Activated CD4-positive, alpha-beta T cell treated with anti-CD3 and anti-CD28 coated beads, Interleukin-2, Interleukin-4, amounts not matched to agents 100 ng/mL and 50 ng/mL, durations not matched to agents 16 hours and 8 hours (primary cell): ENCODE measurements around the gene RAI1.

Source experiments
- DNase-seq: peaks from one replicate; pipeline ENCODE4 v3.0.0-alpha.2; 2020; ENCODE audit warnings: low spot score

The RAI1 gene

DNA sequence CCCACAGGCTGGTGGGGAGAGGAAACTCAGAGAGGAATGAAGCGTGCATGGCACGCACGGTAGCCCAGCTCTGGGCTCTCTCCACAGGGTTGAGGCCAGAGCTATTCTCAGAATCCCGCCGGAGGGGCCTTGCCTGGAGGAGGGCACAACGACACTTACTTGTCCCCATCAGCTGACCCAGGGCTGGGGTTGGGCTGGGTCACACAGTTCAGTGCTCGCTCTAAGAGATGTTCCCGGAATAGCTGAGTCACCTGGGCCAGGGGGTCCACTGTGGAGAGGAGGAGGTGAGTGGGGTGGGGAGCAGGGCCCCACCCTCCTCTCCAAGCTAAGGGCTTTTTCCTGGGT is 133.8 kb downstream of the RAI1 start:
- no peak for DNase-seq

DNA sequence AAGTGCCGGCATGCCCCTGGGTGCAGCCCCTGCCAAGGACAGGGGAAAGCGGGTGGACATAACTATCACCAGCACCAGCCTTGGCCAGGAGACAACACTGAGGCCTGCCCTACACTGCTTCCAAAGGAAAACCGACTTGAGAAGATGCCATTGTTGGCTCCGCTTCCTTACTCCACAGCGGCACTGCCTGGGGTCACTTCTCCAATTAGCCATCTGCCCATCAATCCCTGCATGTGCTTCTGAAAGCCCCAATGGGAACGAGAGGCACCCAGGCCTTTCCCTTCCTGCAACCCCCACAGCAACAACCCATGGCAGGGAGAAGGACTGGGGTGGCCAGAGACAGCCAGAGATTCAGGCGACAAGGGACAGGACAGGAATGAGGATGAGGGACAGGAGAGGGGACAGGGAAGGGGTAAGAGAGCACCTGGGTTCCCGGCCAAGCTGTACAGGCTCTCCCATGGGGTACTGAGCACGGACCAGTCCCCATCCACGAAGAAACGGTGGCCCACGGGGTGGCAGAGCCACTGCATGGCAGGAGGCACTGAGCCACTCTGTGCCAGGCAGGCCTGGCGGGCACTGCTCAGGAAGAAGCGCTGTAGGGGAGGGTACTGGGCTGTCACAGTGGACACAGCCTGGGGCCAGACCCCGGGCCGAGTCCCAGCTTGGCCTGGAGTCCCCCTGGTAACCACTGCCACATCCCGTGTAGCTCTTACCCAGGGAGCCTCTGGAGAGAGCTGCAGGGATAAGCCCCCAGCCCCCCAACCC is 134.4 kb downstream of the RAI1 start:
- no peak for DNase-seq

DNA sequence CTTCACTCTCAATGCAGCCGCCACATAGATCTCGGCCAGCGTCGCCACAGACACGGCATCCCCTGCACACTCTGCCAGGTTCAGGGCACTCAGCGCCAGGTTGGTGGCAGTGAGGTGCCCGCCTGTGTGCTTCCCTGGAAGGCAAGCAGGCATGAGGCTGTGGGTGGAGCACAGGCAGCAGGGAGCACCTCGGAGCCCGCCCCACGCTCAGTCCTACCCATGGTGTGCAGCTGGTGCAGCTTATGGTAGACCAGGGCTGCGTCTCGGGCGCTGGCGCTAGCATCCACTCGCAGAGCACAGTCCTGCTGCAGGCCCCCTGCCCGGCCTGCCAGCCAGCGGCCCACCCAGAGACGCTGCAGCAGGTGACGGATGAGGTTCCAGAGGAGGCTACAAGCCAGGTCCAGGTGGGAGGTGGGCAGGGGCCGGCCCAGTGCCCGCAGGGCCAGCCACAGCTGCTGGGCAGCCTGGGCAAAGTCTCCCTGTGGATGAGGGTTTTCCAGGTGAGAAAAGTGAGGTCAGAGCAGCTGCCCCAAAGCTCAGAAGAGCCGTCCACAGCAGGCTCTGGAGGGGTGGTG is 135.1 kb downstream of the RAI1 start:
- no peak for DNase-seq

DNA sequence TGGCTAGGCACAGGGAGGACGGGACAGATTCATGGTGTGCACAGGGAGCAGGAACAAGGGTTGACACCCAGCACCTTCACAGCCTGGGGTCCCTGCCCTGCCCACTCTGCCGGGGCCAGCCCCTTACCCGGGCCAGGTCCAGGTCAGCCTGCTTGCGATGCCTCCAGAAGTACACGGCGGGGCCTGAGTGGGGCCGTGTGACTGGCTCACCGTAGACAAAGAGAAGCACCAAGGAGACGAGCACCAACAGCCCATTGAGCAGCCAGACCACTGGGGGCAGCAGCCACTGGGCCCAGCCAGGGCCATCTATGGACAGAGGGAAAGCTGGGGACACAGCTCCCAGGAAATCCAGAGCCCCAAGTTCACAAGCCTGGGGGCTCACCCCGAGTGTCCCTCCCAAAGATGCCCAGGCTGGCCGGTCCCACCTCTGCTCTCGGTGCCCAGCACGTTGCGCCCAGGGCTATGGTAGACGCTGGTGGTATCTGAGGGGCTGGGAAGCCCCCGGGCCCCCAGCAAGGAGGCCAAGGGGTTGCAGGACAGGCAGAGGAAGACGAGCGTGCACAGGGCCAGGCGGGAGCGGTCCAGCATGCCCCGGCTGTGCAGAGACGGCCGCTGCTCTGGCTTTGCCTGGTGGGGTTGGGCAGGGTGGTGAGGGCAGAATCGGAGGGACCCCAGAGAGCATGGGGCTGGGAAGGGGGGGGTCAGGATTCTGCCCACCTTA is 135.7 kb downstream of the RAI1 start:
- no peak for DNase-seq

DNA sequence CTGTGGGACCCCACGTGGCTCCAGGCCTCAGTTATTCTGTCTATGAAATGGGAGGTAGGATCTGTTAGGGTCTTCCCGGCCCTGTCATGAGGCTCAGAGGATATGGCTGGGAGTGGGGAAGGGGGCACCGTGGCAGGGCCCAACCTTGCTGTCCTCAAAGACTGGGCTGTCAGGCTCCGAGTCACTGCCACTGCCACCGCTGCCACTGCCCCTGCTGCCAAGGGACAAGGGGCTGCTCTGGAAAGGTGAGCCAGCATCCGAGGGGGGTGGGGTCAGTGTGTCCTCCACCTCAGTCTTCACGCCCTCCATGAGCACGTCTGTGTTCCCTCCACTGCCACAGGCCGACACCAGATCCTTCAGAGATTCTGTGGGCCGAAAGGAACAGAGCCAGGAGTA is 136.3 kb downstream of the RAI1 start:
- DNase-seq, result no peak

DNA sequence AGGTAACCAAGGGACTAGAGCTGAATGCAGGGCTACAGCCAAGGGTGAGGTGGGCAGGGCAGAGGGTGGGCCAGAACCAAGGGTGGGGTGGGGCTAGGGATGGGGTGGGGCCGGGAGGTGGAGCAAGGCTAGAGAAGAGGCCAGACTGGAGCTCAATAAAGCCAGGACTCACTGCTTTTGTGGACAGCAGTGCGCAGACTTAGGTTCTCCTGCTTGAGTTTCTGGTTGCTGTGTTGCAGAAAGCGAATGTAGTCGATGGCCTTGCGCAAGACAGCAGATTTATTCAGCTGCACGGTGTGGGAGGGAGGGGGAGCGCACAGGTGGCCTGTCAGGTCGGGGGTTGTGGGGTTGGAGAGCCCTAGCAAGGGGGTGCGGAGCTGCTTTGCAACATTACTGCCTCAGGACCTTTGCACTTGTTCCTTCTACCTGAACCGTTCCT is 136.8 kb downstream of the RAI1 start:
- no peak for DNase-seq

DNA sequence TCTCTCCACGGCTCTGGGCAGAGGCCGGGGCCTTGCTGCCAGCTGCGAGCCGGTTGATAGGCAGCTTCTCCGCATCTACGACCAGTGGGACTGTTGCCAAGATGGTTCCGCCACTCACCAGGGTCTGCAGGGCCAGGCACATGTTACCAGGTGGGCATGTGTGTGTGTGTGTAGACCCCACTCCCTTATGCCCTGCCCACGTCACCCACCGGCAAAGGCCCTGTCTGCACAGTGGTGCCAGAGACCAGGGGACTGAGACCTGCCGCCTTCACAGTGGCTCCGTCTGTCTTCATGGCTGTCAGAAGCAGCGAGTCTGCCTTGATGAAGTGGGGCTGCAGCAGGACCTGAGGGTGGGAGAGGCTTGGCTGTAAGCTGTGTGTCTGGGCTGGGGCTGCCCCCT is 137.9 kb downstream of the RAI1 start:
- DNase-seq, result no peak

DNA sequence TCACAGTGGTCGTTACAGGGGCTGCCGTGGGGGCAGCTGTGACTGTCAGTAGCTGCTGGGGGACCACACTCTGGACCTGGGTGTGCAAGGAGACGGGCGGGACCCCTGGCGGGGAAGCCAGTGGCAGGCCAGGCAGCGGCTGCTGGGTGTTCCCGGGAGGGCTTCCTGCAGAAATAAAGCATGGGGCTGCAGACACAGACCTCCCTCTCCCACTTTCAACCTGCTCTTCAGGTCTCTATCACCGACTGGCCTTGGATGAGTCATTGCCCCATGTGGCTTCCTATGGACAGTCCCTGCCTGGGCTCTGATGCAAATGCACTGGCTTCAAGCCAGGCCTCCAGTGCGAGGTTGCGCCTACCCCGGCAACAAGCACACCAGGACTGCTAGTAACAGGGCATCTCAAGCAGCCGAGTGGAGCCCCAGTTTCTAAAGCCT is 138.3 kb downstream of the RAI1 start:
- peak; percentile 70 for DNase-seq

DNA sequence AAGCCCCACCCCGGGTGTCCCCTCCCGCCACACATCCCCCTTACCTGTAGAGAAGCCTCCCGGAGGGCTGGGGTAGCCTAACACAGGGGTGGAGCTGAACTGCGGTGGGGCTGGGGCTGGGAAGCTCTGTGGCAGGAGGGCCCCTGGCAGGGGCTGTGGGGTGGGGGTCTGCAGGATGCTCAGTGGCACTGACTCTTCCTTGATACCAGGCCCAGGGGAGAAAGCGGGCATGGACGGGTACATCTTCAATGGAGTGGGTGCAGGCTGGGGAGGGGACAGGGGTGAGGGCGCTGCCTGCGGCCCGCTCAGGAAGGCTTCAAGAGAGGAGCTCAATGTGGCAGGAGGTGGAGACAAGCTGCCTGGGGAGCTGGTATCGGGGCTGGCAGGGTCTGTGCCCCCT is 138.8 kb downstream of the RAI1 start:
- DNase-seq, result no peak

DNA sequence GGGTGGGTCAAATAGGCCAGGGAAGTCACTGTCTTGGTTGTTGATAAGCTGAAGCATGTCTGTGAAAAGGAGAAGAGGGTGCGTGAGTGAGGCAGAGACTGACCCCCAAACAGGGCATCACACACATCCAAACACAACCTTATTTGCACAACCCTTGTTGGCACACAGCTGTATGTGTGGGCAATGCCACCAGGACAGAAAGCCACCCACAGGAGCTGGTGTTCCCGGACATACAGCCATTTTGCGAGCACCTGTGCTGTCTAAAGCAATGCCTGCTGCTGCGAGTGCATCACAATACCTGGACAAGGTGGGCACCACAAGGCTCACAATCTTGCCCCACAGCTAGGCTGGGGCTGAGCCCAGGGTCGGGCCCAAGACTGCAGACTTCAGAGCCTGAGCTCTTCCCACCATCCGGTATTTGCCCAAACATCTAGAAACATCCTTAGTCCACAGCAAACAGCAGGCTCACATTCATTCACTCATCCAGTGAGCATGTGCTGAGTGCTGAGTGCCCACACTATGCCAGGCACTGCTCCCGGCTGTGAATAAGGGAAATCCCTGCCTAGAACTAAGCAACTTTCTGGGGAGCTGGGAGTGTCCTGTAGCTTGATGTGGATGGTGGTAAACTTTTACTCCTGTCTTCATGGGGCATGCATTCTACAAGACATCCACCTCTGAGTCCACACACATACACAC is 139.4 kb downstream of the RAI1 start:
- DNase-seq, result no peak

DNA sequence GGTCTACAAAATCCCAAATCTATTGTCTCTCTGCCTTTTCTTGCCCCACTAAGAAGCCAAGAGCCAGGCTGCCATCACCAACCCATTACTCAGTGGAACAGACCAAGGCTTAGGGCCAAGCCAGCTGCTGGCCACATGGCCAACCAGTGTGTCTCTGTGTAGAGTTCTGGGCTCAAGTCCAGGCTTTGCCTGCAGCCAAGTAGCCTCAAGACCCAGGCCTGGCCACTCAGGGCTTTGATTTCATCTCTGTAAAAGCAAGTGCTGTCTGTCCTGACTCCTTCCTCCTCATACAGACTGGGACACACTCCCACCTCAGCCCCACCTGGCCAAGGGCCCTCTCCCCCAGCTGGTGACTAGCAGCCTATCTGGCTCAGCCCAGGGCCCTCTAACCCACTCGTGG is 140.9 kb downstream of the RAI1 start:
- DNase-seq, result no peak

DNA sequence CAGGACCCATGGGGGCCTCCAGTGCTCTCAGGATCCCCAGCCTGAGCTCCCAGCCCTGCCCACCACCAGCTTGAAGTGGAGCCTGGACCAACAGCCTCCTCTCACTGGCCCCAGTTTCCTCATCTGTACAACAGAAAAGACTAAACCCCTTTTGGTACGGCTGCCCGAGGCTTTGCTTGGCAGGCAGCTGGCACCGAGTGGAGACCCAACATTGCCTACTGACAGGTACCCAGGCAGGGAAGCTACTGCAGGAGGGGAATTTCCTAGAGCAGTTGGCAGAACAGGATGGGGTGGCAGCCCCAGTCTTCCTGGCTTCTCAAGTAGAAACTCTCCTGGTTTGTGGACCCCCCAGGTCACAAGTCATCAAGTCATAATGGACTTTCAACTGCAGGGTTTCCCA is 141.4 kb downstream of the RAI1 start:
- no peak for DNase-seq

DNA sequence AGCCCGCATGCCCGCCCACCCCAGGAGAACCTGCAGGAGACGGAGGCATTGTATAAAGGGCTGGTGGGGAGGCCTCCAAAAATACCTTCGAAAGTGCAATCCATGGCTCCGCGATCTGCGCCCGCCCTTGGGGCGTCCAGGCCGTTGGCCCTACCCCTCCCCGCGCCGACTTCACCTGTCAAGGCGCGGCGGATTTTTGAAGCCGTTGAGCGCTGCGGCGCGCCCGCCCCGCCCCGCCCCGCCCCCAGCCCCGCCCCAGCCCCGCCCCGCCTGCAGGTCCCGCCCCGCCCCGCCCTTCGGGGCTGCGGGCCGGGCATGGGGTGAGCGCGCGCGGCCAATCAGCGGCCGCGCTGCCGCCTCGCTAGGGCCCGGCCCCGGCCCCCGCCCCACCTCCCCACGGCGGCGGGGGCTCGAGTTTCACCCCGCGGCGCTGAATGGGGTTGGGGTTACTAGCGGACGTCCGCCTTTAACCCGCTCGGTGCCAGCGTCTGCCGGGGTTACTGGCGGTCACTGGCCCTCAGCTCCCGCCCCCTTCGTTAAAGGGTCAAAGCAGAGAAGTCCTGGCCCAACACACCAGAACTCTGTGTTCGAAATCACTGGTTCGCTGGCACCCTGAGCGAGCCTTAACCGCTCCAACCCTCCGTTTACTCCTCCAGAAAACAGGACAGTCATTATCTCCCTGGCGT is 142.3 kb downstream of the RAI1 start:
- DNase-seq, result peak; percentile 87

DNA sequence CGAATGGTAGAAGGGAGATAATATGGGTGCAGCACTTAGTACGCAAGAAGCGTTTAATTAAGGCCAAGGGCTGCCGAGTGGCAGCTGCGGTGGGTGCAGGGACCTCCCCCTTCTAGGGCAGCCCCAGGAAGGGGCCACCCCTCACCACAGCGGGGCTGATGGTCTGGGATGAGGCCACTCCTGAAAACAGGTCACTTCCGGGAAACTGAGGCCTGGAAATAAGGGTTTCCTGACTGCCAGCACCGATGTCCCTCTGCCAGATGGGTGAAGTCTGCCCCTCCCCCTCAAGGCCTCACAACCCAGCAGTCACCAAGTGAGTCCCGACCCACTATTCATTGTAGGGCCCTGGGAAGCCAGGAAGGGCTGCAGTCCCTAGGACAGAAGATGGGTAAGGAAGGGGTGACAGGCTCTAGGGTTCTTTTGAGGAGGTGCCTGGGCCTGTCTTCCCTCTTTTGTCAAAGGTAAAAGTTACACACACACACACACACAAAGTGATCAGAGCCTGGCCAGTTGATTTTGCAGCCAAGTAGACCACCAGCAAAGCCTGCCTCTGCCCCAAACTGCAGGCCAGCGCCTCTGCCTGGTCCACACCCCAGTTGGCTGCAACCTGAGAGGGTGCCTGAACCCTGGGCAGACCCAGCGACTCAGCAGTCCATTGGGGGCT is 143.0 kb downstream of the RAI1 start:
- peak; percentile 31 for DNase-seq

DNA sequence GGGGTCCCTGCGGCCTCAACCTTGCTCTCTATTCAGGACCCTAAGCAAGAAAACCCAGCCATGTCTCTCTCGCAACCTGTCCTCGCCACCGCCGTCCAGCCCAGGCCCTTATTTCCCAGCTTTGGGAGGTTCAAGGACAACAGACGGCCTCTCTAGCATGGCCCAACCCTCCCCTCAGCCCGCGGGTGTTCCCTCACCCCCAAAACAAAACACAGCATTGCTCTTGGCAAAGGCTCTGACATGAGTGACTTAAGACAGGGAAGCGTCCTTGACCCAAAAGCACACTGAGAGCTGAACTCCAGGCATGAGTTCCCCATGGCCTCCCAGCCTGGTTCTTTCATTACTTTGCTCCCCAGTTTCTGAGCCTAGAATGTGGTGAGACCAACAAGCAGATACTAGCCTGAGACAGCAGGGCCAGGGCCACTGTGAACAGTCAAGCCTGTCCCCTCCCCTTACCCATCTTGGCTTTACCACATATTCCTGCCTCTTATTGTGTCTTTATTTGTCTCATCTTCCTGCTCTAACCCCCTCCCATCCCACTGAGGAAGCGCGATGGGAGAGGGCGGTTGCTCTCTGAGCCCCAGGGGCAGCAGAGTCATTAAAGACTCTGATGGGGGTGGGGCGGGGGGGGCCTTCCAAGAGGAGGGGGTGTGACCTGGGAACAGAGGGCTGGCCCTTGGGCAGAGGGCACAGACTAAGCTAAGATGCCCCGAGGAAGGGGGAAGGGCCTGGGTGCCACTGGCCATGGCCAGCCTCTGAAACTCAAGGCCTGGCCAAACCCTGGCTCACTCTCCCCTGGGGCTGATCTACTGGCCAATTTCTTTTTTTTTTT is 143.7 kb downstream of the RAI1 start:
- no peak for DNase-seq

DNA sequence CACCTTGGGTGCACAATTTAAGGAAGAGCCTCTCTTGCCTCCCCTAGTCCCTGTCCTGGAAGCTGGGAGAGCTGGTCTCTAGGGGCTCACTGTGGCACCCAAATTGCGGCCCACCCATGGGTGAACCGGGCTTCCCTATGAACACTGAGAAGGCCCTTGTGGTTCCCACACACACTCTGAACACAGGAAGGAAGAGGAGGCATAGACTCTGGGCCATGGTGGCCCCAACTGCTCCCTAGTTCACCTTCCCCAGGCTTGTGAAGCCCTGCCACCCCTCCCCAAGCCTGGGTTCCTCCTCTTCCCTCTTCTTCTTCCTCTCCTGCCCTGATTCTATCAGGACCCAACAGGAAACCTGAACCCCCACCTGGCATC is 145.1 kb downstream of the RAI1 start:
- DNase-seq, result no peak

DNA sequence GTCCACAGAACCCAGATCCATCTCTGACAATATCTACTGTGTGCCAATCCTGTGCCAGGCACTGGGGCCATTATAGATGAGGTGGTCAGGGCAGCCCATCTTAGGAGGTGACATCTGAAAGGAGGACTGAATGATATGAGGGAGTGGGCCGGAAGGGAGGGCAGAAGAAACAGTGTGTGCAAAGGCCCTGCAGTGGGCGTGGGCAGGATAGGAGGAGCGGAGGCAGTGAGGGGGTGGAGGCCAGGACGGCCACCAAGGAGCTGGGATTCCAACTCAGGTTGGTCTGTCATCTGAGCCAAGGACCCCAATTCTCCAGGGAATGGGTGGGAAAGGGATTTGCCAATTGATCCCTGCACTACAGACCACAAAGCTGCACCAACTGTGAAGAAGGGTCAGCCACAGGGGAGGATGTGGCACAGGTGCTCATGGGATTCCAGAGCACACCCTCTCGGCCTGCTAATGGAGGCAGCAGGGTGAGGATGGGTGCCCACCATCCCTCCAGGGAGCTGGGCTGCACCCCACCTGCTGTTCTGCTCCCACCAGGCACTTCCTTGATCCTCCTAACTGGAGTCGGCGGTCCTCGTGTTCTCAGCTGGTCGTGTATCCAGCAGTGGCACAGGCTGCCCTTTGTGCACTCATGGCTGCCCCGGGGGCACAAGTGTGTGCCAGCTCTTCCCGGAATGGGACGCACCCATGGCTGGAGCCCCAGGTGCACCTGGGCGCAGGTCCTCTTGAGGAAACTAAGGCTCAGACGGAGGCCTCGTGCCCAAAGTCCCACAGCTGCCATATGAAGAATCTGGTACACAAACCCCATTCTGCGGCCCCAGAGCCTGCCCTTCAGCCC is 145.9 kb downstream of the RAI1 start:
- no peak for DNase-seq

DNA sequence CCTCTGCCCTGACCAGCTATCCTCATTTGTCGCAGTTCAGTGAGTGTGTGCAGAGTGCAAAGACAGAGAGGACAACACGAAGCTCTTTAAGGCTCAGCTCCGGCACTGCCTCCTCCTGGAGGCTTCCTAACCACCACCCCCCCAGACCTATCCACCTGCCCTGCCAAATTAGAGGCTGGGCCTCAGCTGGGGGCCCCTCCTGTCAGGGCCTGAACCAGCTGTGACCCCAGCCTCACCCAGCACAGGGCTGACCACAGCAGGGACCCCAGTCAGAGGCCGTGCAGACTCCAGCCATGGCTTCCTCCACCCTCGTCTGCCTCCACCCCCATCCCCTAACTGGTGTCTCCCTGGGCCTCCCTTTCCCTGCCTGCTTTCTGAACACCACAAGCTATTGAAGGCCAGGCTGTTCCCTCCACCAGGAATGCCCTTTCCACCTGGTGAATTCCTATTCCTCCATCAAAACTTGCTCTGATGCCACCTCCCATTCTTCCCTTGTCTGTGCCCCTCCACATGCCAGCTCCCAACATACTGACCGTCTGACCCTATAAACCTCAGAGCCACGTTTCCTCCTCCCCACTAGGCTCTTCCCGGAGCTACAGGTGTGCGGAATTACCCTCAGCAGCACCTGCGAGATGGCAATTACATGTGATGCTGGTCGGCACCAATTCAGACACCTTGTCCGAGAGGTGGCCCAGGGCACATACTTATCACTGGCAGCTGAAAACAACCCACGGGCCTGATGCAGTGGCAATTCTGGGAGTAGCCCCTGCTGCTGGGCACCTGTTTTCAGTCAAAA is 146.8 kb downstream of the RAI1 start:
- no peak for DNase-seq

DNA sequence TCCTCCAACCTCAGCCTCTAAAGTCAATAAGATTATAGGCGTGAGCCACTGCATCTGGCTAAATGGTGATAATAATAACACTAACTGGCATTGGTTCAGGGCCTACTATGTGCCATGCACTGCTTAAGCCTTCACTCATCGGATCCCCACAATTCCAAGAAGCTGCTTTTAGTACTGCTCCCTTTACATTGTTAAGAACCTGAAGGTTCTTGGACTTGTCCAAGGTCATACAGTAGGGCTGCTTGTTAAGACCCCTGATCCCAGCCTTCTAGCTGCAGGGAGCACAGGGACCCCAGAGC is 149.0 kb downstream of the RAI1 start:
- DNase-seq, result no peak
